A673 (cell line): ENCODE results near the gene SDK1. TPM values are rescaled to one million over a fixed set of nuclear protein-coding genes. Genes with fewer than 3 reads are reported as not detected.

Source experiments
- BruUV-seq: library from RNA; stranded (reverse); fragments of 400-500 nt; replicated peaks from 2 replicates; lab custom pipeline; 2021; lab: Mats Ljungman, UMichigan
- CTCF ChIA-PET: fragments of 300-600 bp; sonication (Branson Sonifier 250); formaldehyde crosslinking; loops from one replicate; lab custom pipeline; 2022; ENCODE audit warnings: antibody characterized with exemption; lab: Charles Lee
- POLR2A ChIA-PET: fragments of 300-600 bp; sonication (Branson Sonifier 250); formaldehyde crosslinking; loops from one replicate; lab custom pipeline; 2022; ENCODE audit warnings: antibody characterized with exemption; ENCODE audit not compliant: low non-redundant PET; lab: Charles Lee
- DNase-seq: peaks from one replicate; pipeline ENCODE4 v3.0.0-alpha.2; 2015; ENCODE audit warnings: low spot score
- H3K27ac ChIP-seq: fragments of 200-600 bp; sonication (generic); 2 replicates; pipeline ENCODE4 v1.5.1; 2016; ENCODE audit warnings: mixed run types, low read depth, mild to moderate bottlenecking, mixed read lengths, antibody characterized with exemption, low read length; ENCODE audit not compliant: poor library complexity, severe bottlenecking
- H3K27me3 ChIP-seq: fragments of 200-600 bp; sonication (generic); replicated peaks from 2 replicates; pipeline ENCODE4 v1.6.1; 2017; ENCODE audit warnings: mixed run types, low read depth, mild to moderate bottlenecking, mixed read lengths, antibody characterized with exemption, low read length; ENCODE audit not compliant: insufficient read depth, poor library complexity
- H3K36me3 ChIP-seq: fragments of 200-600 bp; sonication (generic); 2 replicates; pipeline ENCODE4 v1.6.1; 2016; ENCODE audit warnings: mixed run types, mild to moderate bottlenecking, mixed read lengths, antibody characterized with exemption, low read length; ENCODE audit not compliant: insufficient read depth, poor library complexity, severe bottlenecking
- H3K4me1 ChIP-seq: fragments of 200-600 bp; sonication (generic); 2 replicates; pipeline ENCODE4 v1.6.1; 2017; ENCODE audit warnings: mixed run types, mild to moderate bottlenecking, mixed read lengths, antibody characterized with exemption, low read length; ENCODE audit not compliant: insufficient read depth, poor library complexity, severe bottlenecking
- H3K4me3 ChIP-seq: fragments of 200-600 bp; sonication (generic); 2 replicates; pipeline ENCODE4 v1.5.1; 2016; ENCODE audit warnings: low read depth, mixed run types, mild to moderate bottlenecking, mixed read lengths, low read length; ENCODE audit not compliant: poor library complexity, severe bottlenecking
- H3K9me3 ChIP-seq: fragments of 200-600 bp; sonication (generic); 2 replicates; pipeline ENCODE4 v1.6.1; 2016; ENCODE audit warnings: mixed run types, low read depth, mild to moderate bottlenecking, mixed read lengths, antibody characterized with exemption, low read length; ENCODE audit not compliant: poor library complexity, severe bottlenecking
- EZH2 ChIP-seq: fragments of 200-600 bp; sonication (generic); IDR thresholded peaks from 2 replicates; pipeline ENCODE4 v1.6.1; 2017; ENCODE audit warnings: borderline replicate concordance, low read depth, mild to moderate bottlenecking, mixed read lengths, antibody characterized with exemption, low read length; ENCODE audit not compliant: poor library complexity, severe bottlenecking
- intact Hi-C: fragments of 100-400 bp; cut with micrococcal nuclease; formaldehyde crosslinking; loops from one replicate; pipeline ENCODE4 v1.10.0; 2022; ENCODE audit not compliant: unreplicated experiment
- total RNA-seq: library from RNA; stranded (reverse); gene quantifications from 2 replicates; pipeline ENCODE4 v1.2.3, GENCODE V29; 2021
- TF ChIP-seq, protein P1 (sequence below): fragments of 300-800, 200-600 bp; sonication (generic); conservative IDR thresholded peaks from 2 replicates; pipeline ENCODE4 v1.5.1; 2017; ENCODE audit warnings: low read depth, mild to moderate bottlenecking, antibody characterized with exemption, low read length, moderate library complexity, mixed read lengths

SDK1 gene
- total RNA-seq, 1 experiment from 2014 or later: 14.7 TPM

DNA sequence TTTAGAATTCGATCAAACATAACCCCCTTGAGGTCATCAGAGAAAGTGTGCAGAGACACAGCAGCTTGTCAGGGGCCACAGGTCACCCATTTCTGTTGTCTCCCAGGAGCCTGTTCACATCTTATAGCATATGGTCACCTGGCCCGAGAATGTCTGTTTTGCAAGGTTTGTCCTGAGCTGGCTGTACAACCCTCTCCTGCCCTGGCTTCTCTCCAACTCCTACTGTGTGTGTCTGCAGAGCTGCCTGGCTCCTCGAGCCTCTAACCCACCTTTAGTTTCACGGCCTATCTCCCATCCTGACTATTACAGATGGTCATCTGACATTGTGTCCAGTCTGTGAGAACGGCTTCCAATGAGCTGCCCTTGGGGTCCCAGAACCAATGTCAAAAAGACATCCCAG, 683.4 kb downstream of the SDK1 start:
- intact Hi-C loops: no loop called here
- ChIA-PET POLR2A (interaction anchor here (0.6 kb wide), 1 partner anchor 143 kb away, joined by 3 read pairs; no protein-coding TSS in a partner anchor), CTCF (no interaction called here)
- H3K4me3 ChIP-seq: no peak overlapping the region
- no peak overlapping the region for H3K27ac ChIP-seq
- H3K36me3 ChIP-seq: no peaks in the 10 kb centered on the region
- DNase-seq: no peak
- BruUV-seq: no TSS peak
- no peaks in the 10 kb centered on the region for H3K4me1 ChIP-seq
- no peaks in the 10 kb centered on the region for H3K27me3 ChIP-seq
- no peaks in the 10 kb centered on the region for H3K9me3 ChIP-seq
- TF ChIP-seq, protein P1, sequence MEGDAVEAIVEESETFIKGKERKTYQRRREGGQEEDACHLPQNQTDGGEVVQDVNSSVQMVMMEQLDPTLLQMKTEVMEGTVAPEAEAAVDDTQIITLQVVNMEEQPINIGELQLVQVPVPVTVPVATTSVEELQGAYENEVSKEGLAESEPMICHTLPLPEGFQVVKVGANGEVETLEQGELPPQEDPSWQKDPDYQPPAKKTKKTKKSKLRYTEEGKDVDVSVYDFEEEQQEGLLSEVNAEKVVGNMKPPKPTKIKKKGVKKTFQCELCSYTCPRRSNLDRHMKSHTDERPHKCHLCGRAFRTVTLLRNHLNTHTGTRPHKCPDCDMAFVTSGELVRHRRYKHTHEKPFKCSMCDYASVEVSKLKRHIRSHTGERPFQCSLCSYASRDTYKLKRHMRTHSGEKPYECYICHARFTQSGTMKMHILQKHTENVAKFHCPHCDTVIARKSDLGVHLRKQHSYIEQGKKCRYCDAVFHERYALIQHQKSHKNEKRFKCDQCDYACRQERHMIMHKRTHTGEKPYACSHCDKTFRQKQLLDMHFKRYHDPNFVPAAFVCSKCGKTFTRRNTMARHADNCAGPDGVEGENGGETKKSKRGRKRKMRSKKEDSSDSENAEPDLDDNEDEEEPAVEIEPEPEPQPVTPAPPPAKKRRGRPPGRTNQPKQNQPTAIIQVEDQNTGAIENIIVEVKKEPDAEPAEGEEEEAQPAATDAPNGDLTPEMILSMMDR: no peak
- TF ChIP-seq EZH2: no peak

DNA sequence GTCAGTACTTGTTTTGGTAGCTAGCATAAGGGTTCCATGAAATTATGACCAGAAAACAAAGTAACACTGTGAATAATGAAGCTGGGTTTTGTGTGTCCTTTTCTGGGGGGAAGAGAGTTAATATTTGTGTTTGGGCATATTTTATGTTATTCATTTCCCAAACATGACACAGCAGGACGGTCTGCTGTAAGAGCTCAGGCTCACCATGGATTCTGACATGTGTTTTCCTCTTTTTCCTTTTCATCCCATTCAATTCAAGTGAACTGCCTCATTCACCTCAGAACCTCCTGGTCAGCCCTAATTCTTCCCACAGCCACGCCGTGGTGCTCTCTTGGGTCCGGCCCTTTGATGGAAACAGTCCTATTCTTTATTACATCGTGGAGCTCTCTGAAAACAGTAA, 685.9 kb downstream of the SDK1 start:
- no TSS peak for BruUV-seq
- Histone ChIP-seq H3K27ac (no peak overlapping the region), H3K36me3 (no peaks in the 10 kb centered on the region), H3K9me3 (no peaks in the 10 kb centered on the region), H3K27me3 (no peaks in the 10 kb centered on the region), H3K4me3 (no peak overlapping the region), H3K4me1 (no peaks in the 10 kb centered on the region)
- POLR2A ChIA-PET: no interaction called here
- no peak for TF ChIP-seq EZH2
- TF ChIP-seq, protein P1: no peak
- DNase-seq: no peak
- CTCF ChIA-PET: no interaction called here
- intact Hi-C loops: no loop called here

DNA sequence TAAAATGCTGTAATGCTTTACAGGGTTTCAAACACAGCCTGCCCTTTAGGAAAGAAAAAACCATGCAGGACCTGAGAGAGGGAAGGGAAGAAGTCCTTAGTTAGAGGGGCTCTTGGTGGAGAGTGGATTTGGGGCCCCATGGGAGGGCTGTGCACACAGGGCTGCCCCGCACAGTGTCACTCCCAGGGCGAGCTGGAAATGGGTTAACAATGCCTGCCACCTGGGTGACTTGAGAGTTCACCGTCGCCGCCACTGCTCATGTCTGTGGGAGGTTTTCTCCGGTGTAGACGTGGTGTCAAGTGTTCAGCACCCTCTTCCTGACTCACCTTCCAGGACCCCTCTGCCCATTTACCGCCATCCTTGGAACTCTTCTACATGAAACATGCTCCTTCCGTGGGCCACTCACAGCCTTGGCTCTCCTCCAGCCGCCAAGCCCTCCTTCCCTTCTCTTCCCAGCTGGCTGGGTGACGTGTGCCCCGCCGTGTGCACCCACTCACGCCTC, 686.4 kb downstream of the SDK1 start:
- no peak for TF ChIP-seq EZH2
- TF ChIP-seq, protein P1: no peak
- intact Hi-C loops: no loop called here
- Histone ChIP-seq H3K27ac (no peak overlapping the region), H3K4me1 (no peaks in the 10 kb centered on the region), H3K27me3 (no peaks in the 10 kb centered on the region), H3K36me3 (no peaks in the 10 kb centered on the region), H3K9me3 (no peaks in the 10 kb centered on the region), H3K4me3 (no peak overlapping the region)
- ChIA-PET POLR2A (no interaction called here), CTCF (no interaction called here)
- no TSS peak for BruUV-seq
- no peak for DNase-seq
